ENCODE data around the gene NEUROD2.

Gene NEUROD2

DNA sequence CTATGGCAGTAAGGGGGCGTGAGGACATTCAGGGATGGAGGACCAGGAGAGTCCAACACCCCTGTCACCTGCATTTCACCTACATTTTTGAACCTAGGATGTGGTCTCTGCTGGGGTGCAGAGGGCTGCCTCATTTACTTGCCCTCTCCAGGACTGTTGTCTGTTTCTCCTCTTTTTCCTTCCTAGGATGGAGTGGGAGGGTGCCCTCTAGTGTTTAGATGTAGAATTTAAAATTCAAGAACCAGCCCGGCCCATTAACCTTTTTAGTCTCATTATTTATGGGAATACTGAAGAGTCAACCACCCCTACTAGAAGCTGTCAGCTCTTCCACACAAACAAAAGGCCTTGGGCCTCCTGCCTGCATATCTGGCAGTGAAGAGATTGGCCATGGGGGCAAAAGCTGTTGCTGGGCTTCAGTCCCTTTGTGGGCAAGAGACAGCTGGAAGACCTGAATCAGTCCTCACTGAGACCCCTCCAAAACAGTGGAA lies 26.7 kb upstream of the NEUROD2 start:
- no peak for TF ChIP-seq ZFX (IDR thresholded peaks at IDR 0.05)
- TF ChIP-seq, protein P1, sequence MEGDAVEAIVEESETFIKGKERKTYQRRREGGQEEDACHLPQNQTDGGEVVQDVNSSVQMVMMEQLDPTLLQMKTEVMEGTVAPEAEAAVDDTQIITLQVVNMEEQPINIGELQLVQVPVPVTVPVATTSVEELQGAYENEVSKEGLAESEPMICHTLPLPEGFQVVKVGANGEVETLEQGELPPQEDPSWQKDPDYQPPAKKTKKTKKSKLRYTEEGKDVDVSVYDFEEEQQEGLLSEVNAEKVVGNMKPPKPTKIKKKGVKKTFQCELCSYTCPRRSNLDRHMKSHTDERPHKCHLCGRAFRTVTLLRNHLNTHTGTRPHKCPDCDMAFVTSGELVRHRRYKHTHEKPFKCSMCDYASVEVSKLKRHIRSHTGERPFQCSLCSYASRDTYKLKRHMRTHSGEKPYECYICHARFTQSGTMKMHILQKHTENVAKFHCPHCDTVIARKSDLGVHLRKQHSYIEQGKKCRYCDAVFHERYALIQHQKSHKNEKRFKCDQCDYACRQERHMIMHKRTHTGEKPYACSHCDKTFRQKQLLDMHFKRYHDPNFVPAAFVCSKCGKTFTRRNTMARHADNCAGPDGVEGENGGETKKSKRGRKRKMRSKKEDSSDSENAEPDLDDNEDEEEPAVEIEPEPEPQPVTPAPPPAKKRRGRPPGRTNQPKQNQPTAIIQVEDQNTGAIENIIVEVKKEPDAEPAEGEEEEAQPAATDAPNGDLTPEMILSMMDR (conservative IDR thresholded peaks at IDR 0.05), result peak; percentile 92
- peak overlapping the region; percentile 85 for H3K27ac ChIP-seq

DNA sequence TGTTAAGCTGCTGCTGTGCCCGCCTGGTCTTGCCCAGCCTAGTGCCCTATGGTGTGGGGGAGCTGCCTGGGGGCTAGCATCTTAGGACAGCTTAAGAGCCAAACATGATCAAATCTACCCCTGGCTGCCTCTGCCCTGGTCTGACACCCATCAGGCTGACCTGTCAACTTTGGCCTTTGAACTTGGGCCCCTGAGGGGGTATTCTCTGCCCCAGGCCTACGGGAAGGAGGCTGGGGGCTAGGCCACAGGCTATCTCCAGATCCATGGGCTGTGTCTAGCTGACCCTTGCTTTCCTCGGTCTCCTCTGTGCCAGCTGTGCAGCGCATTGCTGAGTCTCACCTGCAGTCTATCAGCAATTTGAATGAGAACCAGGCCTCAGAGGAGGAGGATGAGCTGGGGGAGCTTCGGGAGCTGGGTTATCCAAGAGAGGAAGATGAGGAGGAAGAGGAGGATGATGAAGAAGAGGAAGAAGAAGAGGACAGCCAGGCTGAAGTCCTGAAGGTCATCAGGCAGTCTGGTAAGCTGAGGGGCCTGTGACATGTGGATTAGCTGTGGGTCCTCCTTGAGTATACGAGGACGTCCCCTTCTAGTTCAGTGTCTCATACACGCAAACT lies 26.0 kb upstream of the NEUROD2 start:
- TF ChIP-seq, protein P1 (conservative IDR thresholded peaks at IDR 0.05), result no peak
- TF ChIP-seq ZFX (IDR thresholded peaks at IDR 0.05), result no peak
- peak overlapping the region; percentile 85 for H3K27ac ChIP-seq

DNA sequence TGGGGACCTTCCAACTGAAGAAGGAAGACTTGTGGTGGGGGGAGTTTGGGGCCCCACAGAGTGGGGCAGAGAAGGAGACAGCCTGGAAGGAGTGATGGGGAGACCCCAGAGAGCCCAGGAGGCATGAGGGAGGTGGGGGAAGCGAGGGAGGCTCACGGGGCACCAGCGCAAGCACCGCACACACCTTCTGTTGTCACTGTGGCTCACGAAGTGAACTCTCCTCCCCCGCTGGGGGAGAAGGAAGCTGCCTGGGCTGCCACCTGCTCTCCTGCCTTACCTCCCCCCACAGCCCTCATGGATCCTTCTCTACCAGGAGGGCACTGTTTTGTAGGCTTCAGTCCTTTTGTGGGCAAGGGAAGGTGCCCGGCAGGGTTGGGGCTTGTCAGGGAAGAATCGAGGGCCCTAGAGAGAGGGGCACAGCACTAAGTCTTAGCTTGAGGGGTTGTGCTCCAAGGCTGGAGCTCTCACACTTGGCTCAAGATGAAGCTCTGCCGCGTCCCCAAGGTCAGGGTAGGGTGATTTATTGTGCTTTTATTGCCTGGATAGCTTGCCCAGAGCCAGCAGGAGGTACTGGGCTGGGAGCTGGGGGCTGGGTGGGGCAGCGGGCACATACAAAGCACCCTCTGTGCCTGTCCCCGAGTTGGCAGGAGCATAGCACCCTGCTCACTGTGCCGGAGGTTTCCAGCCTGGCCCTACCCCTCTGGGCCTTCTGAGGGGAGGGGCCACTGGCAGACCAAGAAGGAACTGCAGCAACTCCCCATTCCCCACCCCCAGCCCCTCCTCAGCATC lies 24.6 kb upstream of the NEUROD2 start:
- TF ChIP-seq, protein P1 (conservative IDR thresholded peaks at IDR 0.05), result no peak
- H3K27ac ChIP-seq, result peak overlapping the region; percentile 85

DNA sequence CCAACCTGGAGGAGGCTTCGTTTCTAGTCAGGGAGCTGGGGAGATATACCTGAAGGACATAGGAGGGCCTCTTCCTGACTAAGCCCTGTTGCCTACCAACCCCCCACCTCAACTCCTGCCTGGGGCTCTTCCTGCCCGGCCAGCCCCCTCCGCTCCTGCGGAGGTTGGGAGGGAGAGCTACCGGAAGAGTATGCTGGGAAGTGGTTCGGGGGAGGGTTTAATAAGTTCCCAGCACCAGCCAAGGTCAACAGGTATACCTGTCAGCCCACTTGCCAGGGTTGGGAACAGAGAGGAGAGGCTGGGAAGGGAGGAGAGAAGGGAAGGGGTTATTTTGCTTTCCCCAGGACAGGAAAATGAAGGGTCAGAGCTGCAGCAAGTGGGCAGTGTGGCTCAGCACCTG lies 23.7 kb upstream of the NEUROD2 start:
- peak overlapping the region; percentile 85 for H3K27ac ChIP-seq
- TF ChIP-seq ZFX (IDR thresholded peaks at IDR 0.05), result no peak
- TF ChIP-seq, protein P1 (conservative IDR thresholded peaks at IDR 0.05), result no peak

DNA sequence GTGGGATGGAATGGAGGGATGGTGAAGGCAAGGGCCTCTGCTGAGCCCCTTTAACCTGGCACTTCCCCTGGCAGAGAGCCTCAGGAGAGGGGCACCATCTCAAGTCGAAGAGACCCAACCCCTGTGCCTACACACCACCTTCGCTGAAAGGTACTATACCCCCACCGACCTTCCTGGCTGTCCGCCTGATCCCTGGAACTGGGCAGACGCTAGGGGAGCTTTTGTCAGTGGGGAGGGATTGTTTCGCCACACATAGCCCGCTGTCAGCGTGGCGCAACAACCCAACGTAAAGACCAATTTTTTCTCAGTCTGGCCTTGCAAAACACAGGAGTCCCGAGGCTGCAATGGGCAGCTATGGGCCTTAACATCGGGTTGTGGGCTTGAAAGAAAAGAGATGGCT lies 22.2 kb upstream of the NEUROD2 start:
- TF ChIP-seq, protein P1 (conservative IDR thresholded peaks at IDR 0.05), result no peak
- TF ChIP-seq ZFX (IDR thresholded peaks at IDR 0.05), result no peak
- no peak overlapping the region; the same call in 1 of the 2 replicates for H3K27ac ChIP-seq

DNA sequence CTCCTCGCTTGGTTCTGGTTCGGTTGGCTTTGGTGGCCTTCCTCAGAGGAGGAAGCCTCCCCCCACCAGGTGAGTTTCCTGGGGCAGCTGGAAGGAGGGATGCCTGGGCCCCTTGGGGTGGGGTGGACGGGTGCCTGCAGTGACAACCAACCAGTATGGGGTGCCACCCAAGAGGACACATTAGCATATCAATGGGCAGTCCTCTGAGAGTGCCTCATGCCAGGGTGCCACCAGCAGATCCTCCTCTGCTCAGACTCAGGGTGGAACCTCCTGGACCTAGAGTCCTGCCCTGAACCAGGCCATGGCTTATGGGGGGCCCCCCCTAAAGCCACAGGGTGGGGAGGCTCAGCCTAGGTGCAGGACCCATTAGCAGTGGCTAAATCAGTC lies 21.8 kb upstream of the NEUROD2 start:
- TF ChIP-seq ZFX (IDR thresholded peaks at IDR 0.05), result no peak
- TF ChIP-seq, protein P1 (conservative IDR thresholded peaks at IDR 0.05), result no peak
- no peak overlapping the region for H3K27ac ChIP-seq
